Measurements from ENCODE around the gene UBALD1.
"Not testable (repeated sequence)": the region's sequence is repeated elsewhere in the genome, so short reads cannot be mapped to it uniquely, and the experiment has no call there.

The UBALD1 gene

DNA sequence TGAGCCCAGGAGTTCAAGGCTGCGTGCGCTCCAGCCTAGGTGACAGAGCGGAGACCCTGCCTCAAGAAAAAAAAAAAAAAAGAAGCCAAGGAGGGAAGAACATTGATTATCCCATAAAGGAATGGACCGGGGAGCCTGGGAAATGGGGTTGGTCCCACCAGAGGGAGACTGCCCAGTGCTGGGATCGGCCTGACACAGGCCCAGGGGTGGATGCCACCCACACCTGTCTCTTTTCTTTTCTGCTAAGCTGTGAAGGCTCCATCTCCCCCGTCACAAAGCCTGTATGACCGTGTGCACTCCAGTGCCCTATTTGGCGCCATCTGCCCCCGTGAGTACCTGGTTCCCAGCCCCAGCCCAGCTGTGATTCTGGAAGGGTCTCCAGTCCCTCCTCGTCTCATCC is 15.7 kb downstream of the UBALD1 start:
- no peak for DNase-seq (ENCODE audit: low read depth, low spot score)

DNA sequence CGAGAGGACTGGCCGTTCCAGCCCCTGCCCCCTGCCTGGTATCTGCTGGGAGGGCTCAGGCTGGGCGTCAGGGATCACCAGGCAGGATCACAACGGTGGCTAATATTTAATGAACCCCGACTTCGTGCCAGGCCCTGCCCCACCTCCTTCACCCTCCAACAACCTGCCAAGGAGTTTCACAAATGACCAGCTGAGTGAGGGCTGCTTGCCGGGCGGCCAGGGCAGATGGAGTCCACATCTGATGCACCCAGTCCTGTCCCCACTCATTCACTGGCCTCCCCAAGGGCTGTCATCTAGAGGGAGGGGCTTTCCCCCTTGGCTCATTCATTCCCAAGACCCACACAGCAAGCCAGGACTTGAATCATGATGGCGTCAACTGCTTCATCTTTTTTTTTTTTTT is 17.5 kb downstream of the UBALD1 start:
- no peak for DNase-seq (ENCODE audit: low read depth, low spot score)

DNA sequence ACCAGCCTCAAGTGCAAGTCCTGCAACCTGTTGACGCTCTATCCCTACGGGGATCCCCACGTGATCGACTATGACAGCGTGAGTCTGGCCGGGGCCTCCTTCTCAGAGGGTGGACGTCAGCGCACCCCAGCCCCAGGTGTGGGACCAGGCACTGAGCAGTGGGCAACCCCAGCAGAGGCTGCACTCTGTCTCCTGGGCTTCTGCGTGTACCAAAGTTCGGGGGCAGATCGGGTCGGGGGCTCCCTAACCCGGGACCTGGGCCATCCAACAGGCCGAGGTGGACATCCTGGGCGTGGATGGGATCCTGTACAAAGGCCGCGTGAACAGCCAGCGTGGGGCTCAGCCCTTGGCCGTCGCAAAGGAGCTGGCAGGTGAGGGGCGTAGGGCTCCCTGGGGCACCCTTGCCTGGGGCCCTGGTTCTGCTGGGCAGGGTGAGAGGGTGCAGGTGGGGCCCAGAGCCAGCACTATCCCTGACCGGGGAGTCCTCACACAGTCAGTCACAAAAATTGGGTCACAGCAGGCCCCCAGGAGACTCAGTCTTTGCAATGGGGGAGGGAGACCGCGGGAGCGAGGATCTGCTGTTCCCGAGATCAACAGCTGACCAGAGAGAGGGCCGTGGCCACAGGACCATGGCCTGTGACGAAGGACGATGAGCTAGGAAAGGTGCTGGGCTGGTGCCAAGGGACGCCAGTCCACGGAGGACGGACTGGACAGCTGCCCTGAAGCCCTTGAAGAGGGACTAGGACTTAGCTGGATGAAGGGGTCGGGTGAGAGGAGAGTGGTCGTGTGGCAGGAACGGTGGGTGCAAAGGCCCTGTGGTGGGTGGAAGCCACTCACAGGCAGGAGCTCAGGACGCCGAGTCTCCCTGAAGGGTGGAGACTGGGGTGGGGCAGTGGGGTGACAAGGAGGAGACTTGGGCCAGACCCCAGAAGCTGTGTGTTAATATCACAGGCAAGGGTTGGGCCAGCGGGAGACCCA is 20.0 kb downstream of the UBALD1 start:
- DNase-seq (ENCODE audit: low read depth, low spot score) = no peak

DNA sequence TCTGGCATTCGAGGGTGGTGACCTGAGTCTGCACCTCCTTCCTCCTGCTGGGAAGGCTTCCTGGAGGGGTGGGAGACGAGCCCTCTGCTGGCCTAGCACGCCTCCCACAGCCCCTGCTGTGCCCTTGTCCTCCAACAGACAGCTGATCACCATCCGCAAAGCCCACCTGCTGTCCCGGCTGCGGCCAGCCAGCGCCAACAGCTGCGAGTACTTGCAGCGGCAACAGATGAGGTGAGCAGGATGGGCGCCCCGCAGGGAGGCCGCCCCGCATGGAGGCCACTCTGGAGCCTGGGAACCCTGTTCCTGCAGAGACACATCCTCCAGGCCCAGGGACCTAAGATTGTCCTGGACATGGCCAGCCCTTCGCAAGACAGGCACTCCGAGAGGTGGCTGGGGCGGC is 21.6 kb downstream of the UBALD1 start:
- DNase-seq (ENCODE audit: low read depth, low spot score) = peak; percentile 60

GRCh38 chr16:4591706-4592470 is 22.8 kb downstream of the UBALD1 start:
- DNase-seq (ENCODE audit: low read depth, low spot score) = no peak

GRCh38 chr16:4591191-4591590 is 23.5 kb downstream of the UBALD1 start:
- DNase-seq (ENCODE audit: low read depth, low spot score) = no peak

DNA sequence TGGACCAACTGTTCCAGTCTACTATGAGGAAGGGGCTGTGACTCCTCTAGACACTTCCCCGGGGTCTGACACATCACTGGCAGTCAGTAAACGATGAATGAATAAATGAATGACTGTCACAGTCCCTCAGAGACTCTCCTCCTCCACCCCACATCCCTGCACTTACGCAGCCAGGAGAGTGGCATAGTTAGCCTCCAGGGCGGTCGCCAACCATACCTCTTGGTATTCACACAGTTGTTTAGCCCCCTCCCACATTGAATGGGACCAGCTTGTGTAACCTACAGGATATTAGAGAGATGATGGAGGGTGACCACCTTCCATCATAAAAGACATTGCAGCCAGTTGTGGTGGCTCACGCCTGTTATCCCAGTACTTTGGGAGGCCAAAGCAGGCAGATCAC is 25.7 kb downstream of the UBALD1 start:
- DNase-seq (ENCODE audit: low read depth, low spot score) = no peak

GRCh38 chr16:4588386-4588785 is 26.3 kb downstream of the UBALD1 start:
- DNase-seq (ENCODE audit: low read depth, low spot score) = no peak

GRCh38 chr16:4586291-4586690 is 28.4 kb downstream of the UBALD1 start:
- no peak for DNase-seq (ENCODE audit: low read depth, low spot score)

DNA sequence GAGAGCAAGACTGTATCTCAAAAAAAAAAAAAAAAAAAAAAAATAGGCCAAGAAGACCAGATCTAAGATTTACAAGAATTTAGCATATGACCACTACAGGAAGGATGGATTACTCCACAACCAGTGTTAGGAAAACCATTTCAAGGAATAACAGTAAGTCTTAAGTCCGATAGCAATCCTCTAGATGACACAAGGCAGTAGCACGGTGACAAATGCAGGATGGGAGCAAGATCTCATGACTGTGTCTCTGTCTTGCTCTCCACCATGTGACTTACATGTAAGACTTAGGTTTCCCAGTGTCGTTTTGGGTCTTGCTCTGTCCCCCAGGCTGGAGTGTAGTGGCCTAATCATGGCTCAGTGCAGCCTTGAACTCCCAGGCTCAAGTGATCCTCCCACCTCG is 30.8 kb downstream of the UBALD1 start:
- no peak for DNase-seq (ENCODE audit: low read depth, low spot score)

DNA sequence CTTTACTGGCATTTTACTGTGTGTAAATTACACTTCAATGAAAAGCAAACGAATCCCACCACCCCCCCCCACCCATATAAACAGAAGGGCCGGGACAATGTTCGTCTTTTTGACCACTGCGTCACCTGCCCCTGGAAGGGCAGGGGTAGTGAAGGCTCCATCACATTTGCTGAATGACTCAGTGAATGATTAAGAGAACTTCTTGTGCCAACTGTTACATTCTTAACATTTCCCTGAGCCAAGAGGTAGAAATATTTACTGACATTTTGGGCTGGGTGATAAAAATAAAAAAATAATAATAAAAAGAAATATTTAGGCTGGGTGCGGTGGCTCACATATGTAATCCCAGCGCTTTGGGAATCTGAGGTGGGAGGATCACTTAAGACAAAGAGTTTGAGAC is 34.4 kb downstream of the UBALD1 start:
- DNase-seq (ENCODE audit: low read depth, low spot score) = no peak

GRCh38 chr16:4578961-4579530 is 35.6 kb downstream of the UBALD1 start:
- DNase-seq (ENCODE audit: low read depth, low spot score) = no peak

- DNase-seq (ENCODE audit: low read depth, low spot score) = no peak
Observed at GRCh38 chr16:4576008-4576407, 38.7 kb downstream of the UBALD1 start.

- no peak for DNase-seq (ENCODE audit: low read depth, low spot score)
Observed at GRCh38 chr16:4574919-4575705, 39.6 kb downstream of the UBALD1 start.

DNA sequence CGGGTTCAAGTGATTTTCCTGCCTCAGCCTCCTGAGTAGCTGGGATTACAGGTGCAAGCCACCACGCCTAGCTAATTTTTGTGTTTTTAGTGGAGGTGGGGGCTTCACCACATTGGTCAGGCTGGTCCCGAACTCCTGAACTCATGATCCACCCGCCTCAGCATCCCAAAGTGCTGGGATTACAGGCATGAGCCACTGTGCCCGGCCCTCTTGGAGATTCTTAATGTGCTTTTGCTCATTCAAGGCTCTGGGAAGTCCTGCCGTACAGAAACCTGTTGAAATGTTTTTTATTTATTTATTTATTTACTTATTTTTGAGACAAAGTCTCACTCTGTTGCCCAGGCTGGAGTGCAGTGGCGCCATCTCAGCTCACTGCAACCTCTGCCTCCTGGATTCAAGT is 40.8 kb downstream of the UBALD1 start:
- not testable (repeated sequence) for DNase-seq (ENCODE audit: low read depth, low spot score)

DNA sequence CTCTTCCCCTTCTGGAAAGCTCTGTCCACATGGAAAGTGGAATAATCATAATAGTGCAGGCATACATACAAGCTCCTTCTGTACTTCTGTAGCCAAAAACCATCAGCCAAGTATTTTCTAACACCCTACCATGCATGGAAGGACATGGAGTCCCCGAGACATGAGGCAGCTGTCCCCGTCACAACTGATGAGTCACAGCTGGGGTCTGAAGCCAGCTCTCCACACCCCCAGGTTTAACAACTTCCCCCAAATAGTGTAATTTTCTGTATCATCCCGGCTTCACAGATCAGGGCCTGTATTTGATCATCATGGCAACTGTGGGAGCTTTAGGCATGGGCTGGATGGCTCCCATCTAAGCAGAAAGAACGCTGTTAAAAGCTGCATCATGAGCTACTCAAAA is 42.0 kb downstream of the UBALD1 start:
- DNase-seq (ENCODE audit: low read depth, low spot score) = no peak

- no peak for DNase-seq (ENCODE audit: low read depth, low spot score)
Observed at GRCh38 chr16:4570688-4571321, 43.9 kb downstream of the UBALD1 start.

GRCh38 chr16:4570086-4570485 is 44.6 kb downstream of the UBALD1 start:
- no peak for DNase-seq (ENCODE audit: low read depth, low spot score)

- DNase-seq (ENCODE audit: low read depth, low spot score) = no peak
Observed at GRCh38 chr16:4566144-4566543, 48.5 kb downstream of the UBALD1 start.

DNA sequence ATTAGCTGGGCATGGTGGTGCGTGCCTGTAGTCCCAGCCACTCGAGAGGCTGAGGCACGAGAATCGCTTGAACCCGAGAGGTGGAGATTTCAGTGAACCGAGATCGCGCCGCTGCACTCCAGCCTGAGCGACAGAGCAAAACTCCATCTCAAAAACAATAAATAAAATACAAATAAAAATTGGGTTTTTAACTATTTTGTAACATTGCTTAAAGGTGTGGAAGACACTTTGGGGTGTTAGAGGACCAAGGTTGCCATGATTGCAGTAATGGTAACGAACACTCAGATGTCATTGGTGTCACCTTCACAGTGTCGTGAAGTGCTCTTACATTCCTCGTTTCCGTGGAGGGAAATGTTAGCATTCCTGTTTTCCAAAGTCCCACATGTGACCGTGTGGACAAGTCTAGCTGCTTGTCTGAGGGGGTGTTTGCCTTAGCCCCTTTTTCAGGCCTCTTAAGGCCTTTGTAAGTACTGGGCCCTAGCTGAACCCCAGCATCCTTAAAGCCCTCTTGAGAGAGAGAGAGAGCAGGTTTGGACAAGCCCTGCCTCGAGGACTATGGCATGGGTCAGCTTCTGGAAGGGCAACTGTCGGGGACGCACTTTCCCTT is 49.9 kb downstream of the UBALD1 start:
- no peak for DNase-seq (ENCODE audit: low read depth, low spot score)

- no peak for DNase-seq (ENCODE audit: low read depth, low spot score)
Observed at GRCh38 chr16:4561596-4561995, 53.1 kb downstream of the UBALD1 start.

Measured in smooth muscle cell of the brain vasculature (primary cell).